ENCODE results near the gene ADARB2.

Gene ADARB2

GRCh38 chr10:1293636-1294435 lies 443.5 kb downstream of the ADARB2 start:
- no peak for DNase-seq

- no peak for DNase-seq
Observed at GRCh38 chr10:1293157-1293556, 444.2 kb downstream of the ADARB2 start.

DNA sequence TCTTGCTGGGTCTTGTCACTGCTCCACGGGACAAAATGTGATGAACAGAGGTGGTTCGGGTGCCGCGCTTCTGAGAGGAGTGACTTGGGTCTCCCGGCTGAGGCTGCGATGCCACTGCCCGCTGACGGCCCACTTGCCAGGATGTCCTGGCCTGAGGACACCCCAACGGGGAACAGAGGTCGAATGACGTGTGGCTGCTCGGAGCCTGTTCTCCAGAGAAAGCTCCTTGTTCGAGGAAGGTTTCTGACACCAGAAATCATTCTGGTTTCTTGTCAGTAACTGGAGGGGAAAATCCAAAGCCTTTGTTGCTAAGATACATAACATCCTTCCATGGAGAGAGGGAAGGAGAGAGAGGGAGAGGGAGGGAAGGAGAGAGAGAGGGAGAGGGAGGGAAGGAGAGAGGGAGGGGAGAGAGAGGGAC lies 444.7 kb downstream of the ADARB2 start:
- no peak for DNase-seq

DNA sequence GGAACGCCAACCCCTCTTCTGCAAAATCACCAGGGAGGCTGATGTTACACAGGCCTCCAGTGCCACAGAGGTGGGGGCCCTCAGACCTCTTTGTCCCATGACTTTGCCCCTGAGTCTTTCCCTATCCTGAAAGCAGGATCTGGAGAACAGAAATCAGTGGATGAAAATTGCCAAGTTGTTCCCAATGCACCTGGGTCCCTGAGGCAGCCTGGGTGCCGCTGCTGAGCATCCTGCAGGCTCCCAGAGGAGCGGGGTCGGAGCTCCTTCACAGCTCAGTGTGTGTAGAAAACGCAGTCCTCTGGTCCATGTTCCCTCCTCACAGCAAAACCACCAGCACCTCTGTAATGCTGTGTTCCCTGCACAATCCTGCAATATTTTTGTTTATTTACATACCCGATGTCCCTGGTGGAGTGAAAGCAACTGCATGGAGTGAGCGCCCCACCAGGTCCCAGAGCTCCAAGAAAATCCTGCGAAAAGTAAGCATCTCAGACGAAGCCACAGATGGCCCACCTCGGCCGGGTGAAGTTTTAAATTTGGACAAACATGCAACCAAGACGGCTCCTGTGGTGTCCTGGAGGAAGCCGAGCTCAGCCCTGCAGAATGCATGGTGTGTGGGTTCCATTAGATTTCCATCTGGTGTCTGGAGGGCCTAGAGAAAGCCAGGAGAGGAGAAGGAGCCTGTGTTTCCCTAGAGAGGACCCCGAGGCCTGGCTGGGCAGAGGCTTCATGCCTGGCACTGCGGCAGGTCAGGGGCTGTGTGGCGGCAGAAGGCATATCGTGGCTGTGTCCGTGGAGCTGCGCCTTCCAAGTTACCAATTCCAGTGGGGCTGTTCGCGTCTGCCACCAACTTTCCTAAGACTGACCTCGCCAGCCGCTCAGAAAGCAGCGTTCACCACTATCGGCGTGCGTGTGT lies 445.9 kb downstream of the ADARB2 start:
- DNase-seq: no peak

GRCh38 chr10:1290071-1290471 lies 447.3 kb downstream of the ADARB2 start:
- no peak for DNase-seq

- no peak for DNase-seq
Observed at GRCh38 chr10:1289591-1289990, 447.7 kb downstream of the ADARB2 start.

DNA sequence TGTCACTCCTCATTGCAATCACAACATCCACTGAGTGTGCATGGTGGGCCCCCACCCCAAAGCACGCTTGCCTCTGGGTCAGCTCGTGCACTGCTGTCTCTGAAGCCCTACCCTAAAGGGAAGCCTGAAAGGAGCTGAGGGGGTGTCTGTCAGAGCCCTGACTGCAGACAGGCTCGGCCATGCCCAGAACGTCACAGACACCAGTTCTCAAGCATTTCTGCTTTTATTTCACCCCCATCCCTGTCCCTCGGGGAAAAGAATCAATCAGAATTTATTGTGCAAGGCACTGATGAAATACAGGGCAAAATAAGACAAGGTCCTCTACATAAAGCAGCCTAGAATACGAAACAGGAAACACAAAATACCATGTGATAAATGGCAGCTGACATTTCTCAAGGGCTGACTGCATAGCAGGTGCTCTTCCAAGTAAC lies 449.3 kb downstream of the ADARB2 start:
- no peak for DNase-seq

DNA sequence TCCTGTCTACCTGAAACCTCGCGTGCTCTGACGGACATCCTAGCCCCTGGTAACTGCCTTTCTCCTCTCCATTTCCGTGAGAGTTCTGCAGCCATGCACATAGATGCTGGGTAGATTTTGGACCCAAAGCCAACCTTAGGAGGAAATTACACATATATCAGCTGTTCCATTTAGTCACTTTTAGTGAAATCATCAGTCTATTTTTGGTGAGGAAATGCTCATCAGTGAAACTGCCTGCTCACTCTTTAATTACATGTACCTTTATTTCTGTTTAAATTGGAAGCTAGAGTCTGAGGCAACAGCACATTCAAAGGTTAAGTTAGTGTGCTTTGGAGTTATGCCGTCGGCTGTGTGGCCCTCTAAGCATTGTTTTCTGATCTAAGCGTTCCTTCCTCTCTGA lies 449.8 kb downstream of the ADARB2 start:
- DNase-seq: no peak

DNA sequence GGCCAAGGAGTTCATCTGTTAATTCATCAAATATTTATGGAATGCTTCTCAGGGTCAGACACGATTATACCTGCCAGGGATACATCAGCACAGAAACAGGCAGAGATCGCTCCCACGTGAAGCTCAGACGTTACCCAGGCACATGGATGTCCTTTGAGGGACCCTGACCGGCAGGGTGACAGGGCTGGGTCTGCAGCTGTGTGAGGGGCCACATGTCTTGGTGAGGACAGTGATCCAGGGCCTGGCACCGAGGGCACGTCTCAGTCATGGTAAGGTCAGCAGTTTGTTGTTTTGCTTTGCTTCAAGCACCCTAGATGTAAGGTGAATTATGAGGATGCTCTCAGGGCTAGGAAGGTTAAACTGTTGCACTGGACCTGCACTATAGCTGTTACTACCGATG lies 453.2 kb downstream of the ADARB2 start:
- DNase-seq: no peak

- no peak for DNase-seq
Observed at GRCh38 chr10:1281405-1281782, 455.9 kb downstream of the ADARB2 start.

GRCh38 chr10:1280466-1281404 lies 456.6 kb downstream of the ADARB2 start:
- no peak for DNase-seq

DNA sequence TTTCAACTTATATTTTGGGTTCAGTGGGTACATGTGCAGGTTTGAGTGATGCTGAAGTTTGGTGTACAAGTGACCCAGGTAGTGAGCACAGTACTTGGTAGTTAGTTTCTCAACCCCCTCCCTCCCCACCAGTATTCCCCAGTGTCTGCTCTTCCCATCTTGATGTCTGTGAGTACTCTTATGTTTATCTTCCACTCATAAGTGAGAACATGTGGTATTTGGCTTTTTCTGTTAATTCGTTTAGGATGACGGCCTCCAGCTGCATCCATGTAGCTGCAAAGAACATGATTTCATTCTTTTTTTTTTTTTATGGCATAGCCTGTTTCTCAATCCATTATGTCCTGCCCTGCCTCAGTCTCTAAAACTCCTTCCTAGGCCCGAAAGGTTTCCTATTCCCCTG lies 459.0 kb downstream of the ADARB2 start:
- DNase-seq: no peak

DNA sequence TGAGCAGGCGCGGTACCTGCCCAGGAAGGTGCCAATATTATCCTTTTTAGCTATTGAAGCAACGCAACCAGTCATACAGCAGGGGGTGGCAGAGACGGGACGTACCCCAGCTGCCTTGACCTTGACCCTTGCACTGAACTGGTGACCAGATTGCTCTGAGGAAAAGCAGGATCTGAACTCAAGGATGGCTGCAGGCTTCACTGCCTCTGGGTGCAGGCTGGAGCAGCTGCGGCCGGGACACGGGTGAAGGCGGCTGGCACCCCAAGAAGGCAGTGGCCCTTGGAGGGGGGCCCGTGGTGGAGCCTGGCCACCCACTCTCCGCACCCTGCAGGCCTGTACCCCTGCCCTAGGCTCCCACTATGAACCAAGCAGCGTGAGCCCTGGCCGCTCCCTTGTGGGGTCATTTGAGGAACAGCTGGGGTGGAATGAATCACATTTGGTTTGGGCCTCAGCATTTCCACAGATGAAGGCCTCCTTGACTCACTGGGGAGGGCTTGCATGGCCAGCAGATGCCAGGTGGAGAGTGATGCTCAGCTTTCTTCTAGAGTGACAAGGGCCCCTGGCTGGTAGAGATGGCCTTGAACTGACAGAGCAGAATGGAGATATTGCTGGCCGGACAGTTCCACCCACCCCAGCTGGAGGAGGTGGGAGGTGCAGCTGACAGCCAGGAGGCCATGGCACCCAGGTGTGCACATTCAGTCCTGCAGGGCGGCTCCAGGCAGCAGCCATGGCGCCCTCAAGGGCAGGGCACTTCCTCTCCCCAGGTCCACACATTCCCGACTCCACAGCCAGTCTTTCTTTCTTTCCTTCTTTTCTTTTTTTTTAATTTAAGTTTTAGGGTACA lies 462.4 kb downstream of the ADARB2 start:
- no peak for DNase-seq

DNA sequence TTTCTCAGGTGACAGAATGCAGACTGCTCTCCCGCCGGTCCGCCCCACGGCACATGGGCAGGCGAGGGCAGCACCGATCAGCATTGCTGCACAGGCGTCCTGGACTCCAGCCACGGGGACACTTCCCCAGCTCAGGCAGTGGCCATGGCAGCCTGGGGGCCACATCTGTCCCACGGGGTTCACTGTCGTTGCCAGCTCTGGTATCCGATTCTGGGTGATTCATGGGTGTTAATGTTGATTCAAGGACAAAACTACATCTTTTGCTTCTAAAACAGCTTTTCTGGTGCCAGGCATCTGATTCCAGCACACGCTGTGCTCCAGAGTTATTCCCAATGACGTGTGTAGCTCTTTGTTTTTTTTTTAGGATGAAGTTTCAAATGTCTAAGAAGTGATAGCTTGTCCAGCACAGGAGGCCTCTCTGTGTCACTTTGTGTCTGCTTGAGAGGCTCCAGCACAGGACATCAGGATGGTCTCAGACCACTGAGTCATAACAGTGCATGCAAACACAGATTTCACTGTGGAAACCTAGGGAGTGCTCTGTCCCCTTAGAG lies 463.1 kb downstream of the ADARB2 start:
- no peak for DNase-seq

GRCh38 chr10:1273372-1274105 lies 463.8 kb downstream of the ADARB2 start:
- no peak for DNase-seq

DNA sequence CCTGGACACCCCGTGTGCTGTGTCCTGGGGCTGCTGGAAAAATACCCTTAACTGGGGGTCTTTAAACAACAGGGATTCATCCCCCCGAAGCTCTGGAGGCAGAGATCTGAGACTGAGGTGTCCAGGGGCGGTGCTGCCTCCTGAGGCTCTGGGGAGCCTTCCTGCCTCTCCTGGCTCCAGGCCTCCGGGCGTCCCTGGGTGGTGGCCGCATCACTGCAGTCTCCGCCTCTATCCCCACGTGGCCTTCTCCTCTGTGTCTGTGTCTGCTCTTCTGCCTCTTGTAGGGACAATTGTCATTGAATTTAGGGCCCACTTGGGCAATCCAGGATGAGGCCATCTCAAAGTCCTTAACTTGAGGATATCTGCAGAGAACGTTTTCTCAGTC lies 464.6 kb downstream of the ADARB2 start:
- no peak for DNase-seq

DNA sequence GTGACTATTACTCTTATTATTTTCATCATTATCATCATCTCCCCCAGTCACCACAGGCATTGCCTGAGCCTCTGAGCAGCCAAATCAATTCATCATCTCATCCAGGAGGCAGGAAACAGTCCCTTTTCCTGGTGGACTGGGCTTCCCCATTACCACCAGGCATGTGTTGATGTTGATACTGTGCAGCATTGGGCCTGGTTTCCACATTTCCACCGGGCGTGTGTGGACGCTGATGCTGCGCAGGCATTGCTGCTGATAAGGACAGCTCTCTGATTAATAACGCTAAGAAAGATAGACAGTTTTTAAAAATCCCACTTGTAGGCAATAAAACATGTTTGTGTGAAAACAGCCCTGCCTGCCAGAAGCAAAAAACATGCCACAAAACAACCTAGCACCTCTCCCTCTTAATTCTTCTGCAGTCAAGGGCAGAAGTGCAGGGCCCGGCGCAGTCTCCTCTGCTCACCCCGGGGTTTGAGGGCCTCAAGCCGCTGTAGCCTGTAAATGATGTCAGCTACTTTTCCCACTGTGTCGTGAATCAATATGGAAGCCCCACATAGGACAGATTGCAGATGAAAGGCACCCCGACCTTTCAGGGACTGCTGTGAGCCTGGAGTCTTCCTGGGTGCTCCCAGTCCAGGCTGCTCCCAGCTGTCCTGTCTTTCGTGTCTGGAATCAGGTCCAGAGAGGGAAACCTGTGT lies 465.1 kb downstream of the ADARB2 start:
- DNase-seq: no peak

DNA sequence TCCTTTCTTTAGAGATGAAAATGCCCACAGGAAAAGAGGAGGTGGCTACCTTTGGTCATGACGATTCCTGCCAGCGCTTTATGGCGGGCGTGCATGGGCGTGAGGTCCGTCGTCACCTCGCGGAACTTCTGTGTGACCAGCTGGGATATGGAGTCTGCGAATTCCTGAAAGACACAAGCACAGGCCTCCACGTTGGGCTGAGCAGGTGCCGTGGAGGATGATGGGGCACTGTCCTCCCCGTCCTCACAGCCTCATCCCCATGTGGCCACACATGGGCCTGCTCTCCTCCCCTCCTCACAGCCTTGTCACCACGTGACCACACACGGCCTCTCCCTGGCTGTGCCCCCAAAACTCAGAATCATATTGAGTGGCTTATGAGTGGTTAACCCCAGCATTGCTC lies 466.4 kb downstream of the ADARB2 start:
- DNase-seq: no peak

GRCh38 chr10:1270490-1270889 lies 466.8 kb downstream of the ADARB2 start:
- DNase-seq: no peak

GRCh38 chr10:1268831-1269230 lies 468.5 kb downstream of the ADARB2 start:
- no peak for DNase-seq

All from CD4-positive, alpha-beta T cell treated with Interleukin-12 subunit alpha and Interleukin-12 subunit beta, for 1 hour (primary cell).